Spleen (tissue), 7 donors: ENCODE measurements around the gene TMEM145.

Experiments
- CTCF ChIP-seq, 11 experiments: fragments of 200-600 bp in 7 of 11; fragments of 450-650 bp in 4 of 11; sonication (generic) in 4 of 11; IDR thresholded peaks in 8 of 11; conservative IDR thresholded peaks in 3 of 11; 1 replicate in 7 of 11; 2 replicates in 4 of 11; pipeline versions ENCODE4 v1.4.0 to v1.8.0; 2016 to 2021; ENCODE audit warnings: antibody characterized with exemption in 11 of 11, inconsistent platforms in 4 of 11, mild to moderate bottlenecking in 1 of 11
- POLR2AphosphoS5 ChIP-seq, 3 donors: sonication (generic); formaldehyde crosslinking; IDR thresholded peaks; one replicate each; pipeline ENCODE4 v1.5.1; 2017; ENCODE audit warnings: antibody characterized with exemption in 3 of 3
- donor health status: DM: no; HTN: no; CAD: no; lungs with moderate emphysema.
- donor health status: DM: no; HTN: no; CAD: no.
- donor health status: DM: no; HTN: no; CAD: no.

- no peak for TF ChIP-seq CTCF (IDR thresholded peaks at IDR 0.05 in 8 of 11, conservative IDR thresholded peaks at IDR 0.05 in 3 of 11)
- peak; percentile 27 to 74 (median 52) for TF ChIP-seq POLR2AphosphoS5 (IDR thresholded peaks at IDR 0.05)
These were observed 3.4 kb downstream of the TMEM145 start for GRCh38 chr19:42316223-42317211.
